Activated T-cell treated with anti-CD3 and anti-CD28 coated beads, Interleukin-2, amount 50 U/mL, for 72 hours (primary cell): ENCODE results near the gene BIRC3. TPM values are rescaled to one million over a fixed set of nuclear protein-coding genes. Genes with fewer than 3 reads are reported as not detected.

Source experiments
- ATAC-seq, 2 donors: fragments of 150-1000 bp; cut with Tn5 transposase; replicated peaks in 1 of 2; 2 replicates each; pipeline ENCODE4 v1.10.0; 2021; ENCODE audit warnings: moderate library complexity in 2 of 2, mild to moderate bottlenecking in 1 of 2
- DNase-seq, 2 donors: peaks; one replicate each; pipeline ENCODE4 v3.0.0; 2021 to 2022; ENCODE audit warnings: mixed read lengths in 1 of 2
- H3K27ac Mint-ChIP-seq: one replicate; pipeline ENCODE4 v1.8.0; 2022; ENCODE audit warnings: mild to moderate bottlenecking, moderate library complexity, mixed read lengths
- H3K27me3 Mint-ChIP-seq: one replicate; pipeline ENCODE4 v1.8.0; 2022; ENCODE audit warnings: low read depth, mixed read lengths
- H3K36me3 Mint-ChIP-seq, 2 donors: one replicate each; pipeline ENCODE4 v1.8.0; 2022; ENCODE audit warnings: mixed read lengths in 2 of 2, mild to moderate bottlenecking in 1 of 2; ENCODE audit not compliant: insufficient read depth in 2 of 2
- H3K4me1 Mint-ChIP-seq: one replicate; pipeline ENCODE4 v1.8.0; 2022; ENCODE audit warnings: low read depth, mixed read lengths
- H3K4me3 Mint-ChIP-seq, 2 donors: one replicate each; pipeline ENCODE4 v1.8.0; 2022; ENCODE audit warnings: mild to moderate bottlenecking in 2 of 2, mixed read lengths in 2 of 2, moderate library complexity in 2 of 2
- H3K9me3 Mint-ChIP-seq, 2 donors: one replicate each; pipeline ENCODE4 v1.8.0; 2022; ENCODE audit warnings: mixed read lengths in 2 of 2
- total RNA-seq, 2 donors: library from RNA; stranded (reverse); gene quantifications; one replicate each; pipeline ENCODE4 v1.2.3, GENCODE V29; 2022

Gene BIRC3
- total RNA-seq, 2 donors from 2014 or later: 123 to 155 TPM

DNA sequence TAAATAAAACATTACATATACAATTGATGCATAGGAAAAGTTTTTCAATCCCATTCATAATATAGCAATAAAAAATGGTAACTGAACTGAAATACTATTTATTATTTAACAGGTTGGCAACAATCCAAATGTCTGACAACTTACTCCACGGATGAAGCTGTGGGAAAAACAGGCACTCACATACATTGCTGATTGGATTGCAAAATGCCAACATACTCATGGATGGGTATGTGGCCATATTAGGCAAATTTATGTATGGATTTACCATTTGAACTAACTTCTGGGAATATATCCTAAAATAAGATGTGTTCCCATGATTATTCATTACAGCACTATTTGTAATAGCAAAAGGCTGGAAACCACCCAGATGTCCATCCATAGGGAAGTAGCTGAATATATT is 26.5 kb downstream of the BIRC3 start:
- Mint-ChIP-seq H3K9me3 (no peaks in the 10 kb centered on the region), H3K27ac (no peak overlapping the region), H3K4me3 (no peak overlapping the region), H3K4me1 (peaks cover 50% of the 10 kb centered on the region), H3K36me3 (peaks cover 2 to 9% of the 10 kb centered on the region in 2 donors), H3K27me3 (no peaks in the 10 kb centered on the region)
- ATAC-seq (no peak), DNase-seq (no peak)

DNA sequence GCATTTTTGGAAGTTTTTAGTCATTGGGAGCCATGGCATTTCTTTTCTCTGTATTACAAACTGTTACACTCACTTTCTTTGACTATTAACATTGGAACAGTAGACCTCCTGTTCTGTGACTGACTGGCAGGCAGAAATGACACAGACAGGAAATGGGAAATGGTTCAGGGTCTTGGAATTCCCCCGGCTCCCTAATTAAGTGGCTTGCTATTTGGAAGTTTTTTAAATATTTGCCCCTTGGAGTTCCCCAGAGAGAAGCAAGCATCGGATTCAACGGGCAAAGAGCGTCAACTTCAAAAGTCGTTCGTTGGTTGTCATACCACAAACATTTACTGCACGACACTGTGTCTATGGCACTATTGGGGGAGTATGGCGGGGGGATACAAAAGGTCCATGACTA is 28.6 kb downstream of the BIRC3 start:
- no peaks in the 10 kb centered on the region for H3K9me3 Mint-ChIP-seq
- H3K4me1 Mint-ChIP-seq: peaks cover 60% of the 10 kb centered on the region
- H3K4me3 Mint-ChIP-seq: peak overlapping the region; percentile 95 to 100
- H3K27ac Mint-ChIP-seq: peak overlapping the region; percentile 100
- DNase-seq (peak in 1 of 2 donors; percentile 25), ATAC-seq (peak in 1 of 2 donors; percentile 8)
- H3K27me3 Mint-ChIP-seq: no peaks in the 10 kb centered on the region
- H3K36me3 Mint-ChIP-seq: peaks cover 2 to 17% of the 10 kb centered on the region in 2 donors

DNA sequence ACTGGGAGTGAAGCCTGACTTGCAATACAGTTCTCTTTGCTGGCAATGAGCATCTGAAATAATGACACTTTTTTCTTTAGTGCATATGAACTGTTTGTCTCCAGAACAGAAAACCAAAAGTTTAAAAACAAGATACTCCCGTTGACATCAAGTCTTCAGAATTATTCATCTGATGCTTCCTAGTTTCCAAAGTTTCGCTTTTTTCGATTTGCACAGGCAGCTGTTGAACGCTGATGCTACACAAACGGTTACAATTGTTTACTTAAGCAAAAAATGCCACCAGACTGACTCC is 29.1 kb downstream of the BIRC3 start:
- peaks cover 60% of the 10 kb centered on the region for H3K4me1 Mint-ChIP-seq
- no peaks in the 10 kb centered on the region for H3K9me3 Mint-ChIP-seq
- peak overlapping the region; percentile 100 for H3K27ac Mint-ChIP-seq
- peaks cover 2 to 20% of the 10 kb centered on the region in 2 donors for H3K36me3 Mint-ChIP-seq
- H3K4me3 Mint-ChIP-seq: peak overlapping the region; percentile 95 to 100
- ATAC-seq (no peak), DNase-seq (no peak)
- H3K27me3 Mint-ChIP-seq: no peaks in the 10 kb centered on the region

DNA sequence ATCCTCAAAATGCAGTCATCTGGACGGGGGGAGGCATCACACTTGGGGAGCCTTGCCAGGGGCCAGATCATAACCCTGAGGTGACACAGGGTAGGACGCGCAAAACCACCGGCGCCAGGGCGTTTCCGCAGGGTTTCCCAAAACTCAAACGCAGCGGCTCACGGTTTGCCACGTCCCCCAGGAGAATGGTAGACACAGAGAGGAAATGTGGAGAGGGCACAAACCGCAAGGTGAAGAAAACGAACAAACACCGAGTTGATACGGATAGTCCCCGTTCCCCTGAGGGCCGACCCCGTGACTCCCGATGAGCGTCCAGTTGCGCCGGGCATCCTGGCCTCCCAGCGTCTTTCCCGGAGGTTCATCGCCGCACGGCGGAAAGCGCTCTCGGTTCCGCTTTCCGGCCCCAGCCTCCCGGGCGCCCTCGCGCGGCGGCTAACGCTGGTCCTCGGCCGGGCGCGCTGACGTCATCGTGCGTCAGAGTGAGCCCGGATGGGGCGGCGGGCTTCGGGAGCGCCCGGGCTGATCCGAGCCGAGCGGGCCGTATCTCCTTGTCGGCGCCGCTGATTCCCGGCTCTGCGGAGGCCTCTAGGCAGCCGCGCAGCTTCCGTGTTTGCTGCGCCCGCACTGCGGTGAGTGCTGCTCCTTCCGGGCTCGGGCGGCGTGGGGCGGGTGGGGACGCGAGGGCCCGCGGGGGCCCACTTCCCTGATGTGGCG is 29.6 kb downstream of the BIRC3 start, which contains the start of gene BIRC2:
BIRC2 (plus strand) TSS at position 467 of the 714 bp plus-strand sequence. CDS start 2,641 bp downstream, outside the sequence.
- H3K27ac Mint-ChIP-seq: peak within 1 kb of the TSS; percentile 100
- DNase-seq (peak; percentile 96 to 98), ATAC-seq (peak; percentile 90 to 93)
- peaks cover 4 to 22% of the 10 kb centered on the region in 2 donors for H3K36me3 Mint-ChIP-seq
- peak within 1 kb of the TSS; percentile 95 to 100 for H3K4me3 Mint-ChIP-seq
- H3K9me3 Mint-ChIP-seq: no peaks in the 10 kb centered on the region
- peaks cover 56% of the 10 kb centered on the region for H3K4me1 Mint-ChIP-seq
- H3K27me3 Mint-ChIP-seq: no peaks in the 10 kb centered on the region

GRCh38 chr11:102347462-102348370 is 30.4 kb downstream of the BIRC3 start:
- Mint-ChIP-seq H3K27ac (peak overlapping the region; percentile 100), H3K27me3 (no peaks in the 10 kb centered on the region), H3K9me3 (no peaks in the 10 kb centered on the region), H3K4me1 (peaks cover 54% of the 10 kb centered on the region), H3K36me3 (peaks cover 4 to 25% of the 10 kb centered on the region in 2 donors), H3K4me3 (peak overlapping the region; percentile 95 to 100)
- peak in 1 of 2 donors; percentile 10 for DNase-seq
- peak; percentile 3 to 13 for ATAC-seq

- ATAC-seq (no peak), DNase-seq (no peak)
- peaks cover 2 to 3% of the 10 kb centered on the region in 2 donors for H3K9me3 Mint-ChIP-seq
- peaks cover 29 to 53% of the 10 kb centered on the region in 2 donors for H3K36me3 Mint-ChIP-seq
- peak overlapping the region; percentile 2 for H3K27ac Mint-ChIP-seq
- peaks cover 47% of the 10 kb centered on the region for H3K4me1 Mint-ChIP-seq
- H3K4me3 Mint-ChIP-seq: peak overlapping the region in 1 of 2 donors; percentile 1
- no peaks in the 10 kb centered on the region for H3K27me3 Mint-ChIP-seq
Measured at GRCh38 chr11:102357116-102357515, 39.8 kb downstream of the BIRC3 start.

- peak overlapping the region; percentile 79 for H3K27ac Mint-ChIP-seq
- H3K27me3 Mint-ChIP-seq: no peaks in the 10 kb centered on the region
- ATAC-seq (no peak), DNase-seq (no peak)
- H3K4me3 Mint-ChIP-seq: no peak overlapping the region
- H3K36me3 Mint-ChIP-seq: peaks cover 29 to 50% of the 10 kb centered on the region in 2 donors
- H3K4me1 Mint-ChIP-seq: peaks cover 50% of the 10 kb centered on the region
- peaks cover 2 to 3% of the 10 kb centered on the region in 2 donors for H3K9me3 Mint-ChIP-seq
Measured at GRCh38 chr11:102359372-102359771, 42.1 kb downstream of the BIRC3 start.

DNA sequence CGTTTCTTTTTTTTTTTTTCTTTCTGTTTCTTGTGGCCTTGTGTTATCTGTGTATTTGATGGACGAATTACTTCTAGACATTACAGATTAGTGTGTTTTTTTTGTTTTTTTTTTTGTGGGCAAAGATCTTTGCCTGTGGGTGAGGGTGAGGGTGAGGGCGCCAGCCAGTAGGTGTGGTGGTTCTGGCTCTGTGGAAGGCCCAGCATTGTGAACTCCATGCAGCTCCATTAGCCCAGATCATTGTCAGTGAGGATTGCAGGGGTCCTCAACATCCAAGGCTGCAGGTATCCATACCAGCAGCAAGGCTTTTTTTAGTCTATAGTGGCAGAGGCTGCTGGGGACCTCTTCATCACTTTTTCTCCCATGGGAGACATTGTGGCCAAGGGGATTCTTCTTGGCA is 43.4 kb downstream of the BIRC3 start:
- Mint-ChIP-seq H3K4me3 (peak overlapping the region; percentile 49 to 67), H3K27me3 (no peaks in the 10 kb centered on the region), H3K4me1 (peaks cover 60% of the 10 kb centered on the region), H3K27ac (peak overlapping the region; percentile 88), H3K36me3 (peaks cover 32 to 51% of the 10 kb centered on the region in 2 donors), H3K9me3 (peaks cover 2 to 3% of the 10 kb centered on the region in 2 donors)
- ATAC-seq (no peak), DNase-seq (no peak)

DNA sequence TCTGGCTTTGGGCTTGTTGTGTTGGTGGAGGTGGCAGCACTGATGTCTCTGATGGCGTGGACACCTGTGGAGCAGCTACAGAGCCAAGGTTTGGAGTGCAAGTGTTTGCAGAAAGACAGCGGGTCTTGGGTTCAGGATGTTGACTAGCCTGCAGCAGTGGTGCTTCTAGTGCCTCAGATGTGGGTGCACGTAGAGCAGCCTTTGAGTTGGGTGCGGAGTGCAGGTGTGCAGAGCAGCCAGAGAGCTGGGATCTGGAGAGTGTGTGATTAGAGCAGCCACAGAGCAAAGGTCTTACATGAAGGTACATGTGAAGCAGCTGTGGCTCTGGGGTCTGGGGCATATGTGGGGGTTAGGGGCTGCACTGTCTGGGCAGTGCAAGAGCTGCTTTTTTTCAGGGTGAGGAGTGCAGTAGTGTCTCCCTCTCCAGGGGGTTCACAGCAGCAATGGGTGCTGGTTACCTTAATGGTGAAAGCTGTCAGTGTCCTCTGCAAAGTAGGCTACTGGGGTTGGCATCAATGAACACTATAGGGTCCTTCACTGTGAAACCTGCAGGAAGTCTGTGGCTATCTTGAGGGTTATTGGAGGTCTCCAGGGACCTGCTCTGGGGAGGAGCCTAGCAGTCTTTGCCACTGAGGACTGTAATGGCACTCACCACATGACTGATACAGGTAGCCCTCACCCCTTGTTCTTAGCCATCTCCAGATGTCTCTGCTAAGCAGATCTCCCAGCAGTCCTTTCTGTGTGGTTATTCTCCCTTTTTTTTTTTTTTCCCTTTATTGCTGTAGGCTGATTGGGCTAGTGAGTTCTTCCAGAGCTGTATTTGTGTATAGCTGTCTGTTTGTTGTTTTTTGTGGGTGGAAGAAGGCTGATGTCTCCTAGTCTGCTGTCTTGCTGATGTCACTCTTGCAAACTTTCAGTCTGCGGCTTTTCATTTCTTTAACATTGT is 44.1 kb downstream of the BIRC3 start:
- peak overlapping the region; percentile 49 to 67 for H3K4me3 Mint-ChIP-seq

GRCh38 chr11:102364991-102365390 is 47.7 kb downstream of the BIRC3 start:
- Mint-ChIP-seq H3K36me3 (peaks cover 25 to 45% of the 10 kb centered on the region in 2 donors), H3K27me3 (no peaks in the 10 kb centered on the region), H3K4me3 (no peak overlapping the region), H3K27ac (peak overlapping the region; percentile 25), H3K4me1 (peaks cover 53% of the 10 kb centered on the region), H3K9me3 (peaks cover 2% of the 10 kb centered on the region in 2 donors)
- no peak for ATAC-seq
- DNase-seq: no peak

More for the DNA sequence above, 44.1 kb downstream of the BIRC3 start:
- Mint-ChIP-seq H3K36me3 (peaks cover 32 to 47% of the 10 kb centered on the region in 2 donors), H3K27ac (peak overlapping the region; percentile 88), H3K9me3 (peaks cover 2 to 3% of the 10 kb centered on the region in 2 donors), H3K27me3 (no peaks in the 10 kb centered on the region), H3K4me1 (peaks cover 60% of the 10 kb centered on the region)
- ATAC-seq (peak; percentile 85 to 87), DNase-seq (no peak)

- Mint-ChIP-seq H3K27me3 (no peaks in the 10 kb centered on the region), H3K27ac (peak overlapping the region; percentile 92), H3K4me3 (no peak overlapping the region), H3K36me3 (peaks cover 19 to 34% of the 10 kb centered on the region in 2 donors), H3K9me3 (no peaks in the 10 kb centered on the region), H3K4me1 (peaks cover 38% of the 10 kb centered on the region)
- no peak for DNase-seq
- ATAC-seq: peak in 1 of 2 donors; percentile 31
Measured at GRCh38 chr11:102367364-102367763, 50.1 kb downstream of the BIRC3 start.

- H3K4me3 Mint-ChIP-seq: no peak overlapping the region
- peaks cover 38% of the 10 kb centered on the region for H3K4me1 Mint-ChIP-seq
- ATAC-seq: peak; percentile 87 to 93
- H3K9me3 Mint-ChIP-seq: no peaks in the 10 kb centered on the region
- no peaks in the 10 kb centered on the region for H3K27me3 Mint-ChIP-seq
- H3K36me3 Mint-ChIP-seq: peaks cover 19 to 39% of the 10 kb centered on the region in 2 donors
- H3K27ac Mint-ChIP-seq: peak overlapping the region; percentile 92
- peak in 1 of 2 donors; percentile 12 for DNase-seq
Measured at GRCh38 chr11:102368472-102368871, 51.2 kb downstream of the BIRC3 start.
